Transverse colon (tissue), 3 donors: ENCODE measurements around the gene GALNT17.

Source experiments
- EP300 ChIP-seq: sonication (generic); formaldehyde crosslinking; IDR thresholded peaks from one replicate; pipeline ENCODE4 v1.6.1; 2017; ENCODE audit warnings: antibody characterized with exemption, low read depth
- TF ChIP-seq, protein P1 (sequence below), 5 experiments: fragments of 200-600 bp in 3 of 5; fragments of 450-650 bp in 2 of 5; sonication (generic) in 3 of 5; IDR thresholded peaks; 1 replicate in 2 of 5; 2 replicates in 3 of 5; pipeline ENCODE4 v1.5.1; 2016 to 2017; ENCODE audit warnings: antibody characterized with exemption in 5 of 5, inconsistent platforms in 3 of 5, mild to moderate bottlenecking in 2 of 5, moderate library complexity in 1 of 5

- no peak for TF ChIP-seq EP300
- TF ChIP-seq, protein P1, sequence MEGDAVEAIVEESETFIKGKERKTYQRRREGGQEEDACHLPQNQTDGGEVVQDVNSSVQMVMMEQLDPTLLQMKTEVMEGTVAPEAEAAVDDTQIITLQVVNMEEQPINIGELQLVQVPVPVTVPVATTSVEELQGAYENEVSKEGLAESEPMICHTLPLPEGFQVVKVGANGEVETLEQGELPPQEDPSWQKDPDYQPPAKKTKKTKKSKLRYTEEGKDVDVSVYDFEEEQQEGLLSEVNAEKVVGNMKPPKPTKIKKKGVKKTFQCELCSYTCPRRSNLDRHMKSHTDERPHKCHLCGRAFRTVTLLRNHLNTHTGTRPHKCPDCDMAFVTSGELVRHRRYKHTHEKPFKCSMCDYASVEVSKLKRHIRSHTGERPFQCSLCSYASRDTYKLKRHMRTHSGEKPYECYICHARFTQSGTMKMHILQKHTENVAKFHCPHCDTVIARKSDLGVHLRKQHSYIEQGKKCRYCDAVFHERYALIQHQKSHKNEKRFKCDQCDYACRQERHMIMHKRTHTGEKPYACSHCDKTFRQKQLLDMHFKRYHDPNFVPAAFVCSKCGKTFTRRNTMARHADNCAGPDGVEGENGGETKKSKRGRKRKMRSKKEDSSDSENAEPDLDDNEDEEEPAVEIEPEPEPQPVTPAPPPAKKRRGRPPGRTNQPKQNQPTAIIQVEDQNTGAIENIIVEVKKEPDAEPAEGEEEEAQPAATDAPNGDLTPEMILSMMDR (IDR thresholded peaks at IDR 0.05), result no peak
Measured at GRCh38 chr7:71173955-71174354, 42.0 kb downstream of the GALNT17 start.
